OCI-LY7 (cell line): ENCODE data around the gene POR.

ENCODE experiments used
- EZH2phosphoT487 ChIP-seq: fragments of 200-600 bp; sonication (generic); IDR thresholded peaks from 2 replicates; pipeline ENCODE4 v1.6.1; 2018; ENCODE audit warnings: low read depth, borderline replicate concordance, mild to moderate bottlenecking, mixed run types, antibody characterized with exemption, low read length, moderate library complexity, mixed read lengths
- TF ChIP-seq, protein P1 (sequence below): fragments of 200-600 bp; sonication (generic); conservative IDR thresholded peaks from 2 replicates; pipeline ENCODE4 v1.5.1; 2014; ENCODE audit warnings: mild to moderate bottlenecking, antibody characterized with exemption, low read length, moderate library complexity, mixed read lengths

- TF ChIP-seq, protein P1, sequence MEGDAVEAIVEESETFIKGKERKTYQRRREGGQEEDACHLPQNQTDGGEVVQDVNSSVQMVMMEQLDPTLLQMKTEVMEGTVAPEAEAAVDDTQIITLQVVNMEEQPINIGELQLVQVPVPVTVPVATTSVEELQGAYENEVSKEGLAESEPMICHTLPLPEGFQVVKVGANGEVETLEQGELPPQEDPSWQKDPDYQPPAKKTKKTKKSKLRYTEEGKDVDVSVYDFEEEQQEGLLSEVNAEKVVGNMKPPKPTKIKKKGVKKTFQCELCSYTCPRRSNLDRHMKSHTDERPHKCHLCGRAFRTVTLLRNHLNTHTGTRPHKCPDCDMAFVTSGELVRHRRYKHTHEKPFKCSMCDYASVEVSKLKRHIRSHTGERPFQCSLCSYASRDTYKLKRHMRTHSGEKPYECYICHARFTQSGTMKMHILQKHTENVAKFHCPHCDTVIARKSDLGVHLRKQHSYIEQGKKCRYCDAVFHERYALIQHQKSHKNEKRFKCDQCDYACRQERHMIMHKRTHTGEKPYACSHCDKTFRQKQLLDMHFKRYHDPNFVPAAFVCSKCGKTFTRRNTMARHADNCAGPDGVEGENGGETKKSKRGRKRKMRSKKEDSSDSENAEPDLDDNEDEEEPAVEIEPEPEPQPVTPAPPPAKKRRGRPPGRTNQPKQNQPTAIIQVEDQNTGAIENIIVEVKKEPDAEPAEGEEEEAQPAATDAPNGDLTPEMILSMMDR: 0 out of 2 replicates have a peak, but pooled peaks have one; percentile 24
- no peak for TF ChIP-seq EZH2phosphoT487
Measured at GRCh38 chr7:75994388-75995051, 79.6 kb downstream of the POR start, which contains the start of gene TMEM120A.
